Heart right ventricle (tissue), 16 donors: Measurements from ENCODE around the gene C16orf90. TPM values are rescaled to one million over a fixed set of nuclear protein-coding genes. Genes with fewer than 3 reads are reported as not detected.

ENCODE experiments used
- ATAC-seq, 8 donors: fragments of 200-7000 bp; cut with Tn5 transposase; one replicate each; pipeline ENCODE4 v1.9.1; 2020; ENCODE audit warnings: mild to moderate bottlenecking in 8 of 8, moderate library complexity in 8 of 8, moderate number of reproducible peaks in 1 of 8
- DNase-seq, 2 donors: peaks; one replicate each; pipeline ENCODE4 v3.0.0-alpha.2; 2020
- H3K27ac ChIP-seq, 10 donors: fragments of 200-600 bp; sonication (generic) in 2 of 10; one replicate each; pipeline versions ENCODE4 v1.5.0 to v1.8.0; 2020 to 2022; ENCODE audit warnings: mild to moderate bottlenecking in 3 of 10
- H3K27me3 ChIP-seq, 7 donors: fragments of 200-600 bp; one replicate each; pipeline ENCODE4 v1.8.0; 2021 to 2022; ENCODE audit warnings: mild to moderate bottlenecking in 2 of 7
- H3K36me3 ChIP-seq, 9 donors: fragments of 200-600 bp; sonication (generic) in 1 of 9; one replicate each; pipeline versions ENCODE4 v1.5.0 to v1.8.0; 2020 to 2022; ENCODE audit warnings: mild to moderate bottlenecking in 2 of 9
- H3K4me1 ChIP-seq, 9 donors: fragments of 200-600 bp; sonication (generic) in 1 of 9; one replicate each; pipeline versions ENCODE4 v1.5.0 to v1.8.0; 2020 to 2022; ENCODE audit warnings: mild to moderate bottlenecking in 4 of 9
- H3K4me3 ChIP-seq, 10 donors: fragments of 200-600 bp; sonication (generic) in 2 of 10; one replicate each; pipeline versions ENCODE4 v1.5.0 to v1.8.0; 2020 to 2022; ENCODE audit warnings: mild to moderate bottlenecking in 7 of 10, moderate library complexity in 2 of 10
- H3K9me3 ChIP-seq, 11 donors: fragments of 200-600 bp in 10 of 11; sonication (generic) in 2 of 11; one replicate each; pipeline versions ENCODE4 v1.5.0 to v1.8.0; 2013 to 2022; ENCODE audit warnings: mild to moderate bottlenecking in 2 of 11, control low read depth in 1 of 11, moderate library complexity in 1 of 11
- CTCF ChIP-seq, 9 donors: fragments of 200-600 bp; sonication (generic) in 2 of 9; IDR thresholded peaks; one replicate each; pipeline versions ENCODE4 v1.5.0 to v1.8.0; 2021 to 2022; ENCODE audit warnings: antibody characterized with exemption in 9 of 9, mild to moderate bottlenecking in 5 of 9, moderate library complexity in 1 of 9
- WGBS, 2 donors: extraction: QIAGEN DNeasy Blood & Tissue Kit; methylation state at CpG; one replicate each; pipeline ENCODE4 v1.1.7; 2013; ENCODE audit warnings: inconsistent platforms in 1 of 2; 5-methylcytosine and 5-hydroxymethylcytosine counted together
- intact Hi-C, 10 donors: fragments of 100-400 bp; cut with DNase I; formaldehyde crosslinking; loops; one replicate each; pipeline versions ENCODE4 v1.11.1 to v1.14.2; 2022
- polyA plus RNA-seq, 2 donors: library from polyadenylated mRNA; stranded (reverse); fragments of 200-250 nt; gene quantifications; one replicate each; pipeline ENCODE4 v1.2.3, GENCODE V29; 2013
- total RNA-seq, 10 donors: library from RNA; stranded (reverse); fragmentation: NEBNext Ultra II Directional in 3 of 10; extraction: Animal tissue kit (Norgen Biotek cat#: 25700) in 3 of 10; gene quantifications; one replicate each; pipeline versions ENCODE4 v1.2.1 to v1.2.4, GENCODE V29; 2021 to 2023
- donor health status: Arrhythmogenic right ventricular cardiomyopathy.
- donor health status: ischemic (EF 13 %, LVEDD 7.1; RV severe dilation, severe dysfunction).
- donor health status: healthy with polysubstance abuse.
- donor health status: DM: no; HTN: yes; CAD: no.
- donor health status: DM: no; HTN: no; CAD: no.
- donor health status: ischemic (EF 25% LVEDD 6.9; RV normal size, moderate dysfunction).
- donor health status: ischemic (EF 25% LVEDD 5.7; RV mildly dilated, moderate dysfunction).
- donor health status: healthy.
- donor health status: DM: yes; HTN: yes; CAD: no.
- donor health status: Ischemic cardiomyopathy.
- donor health status: ischemic (EF 35%, LVEDD 5.7; RV mildly dilated, moderate dysfunction).
- donor health status: nonischemic (EF 11% LVEDD 7.7; RV severe dilation, severe dysfunction).
- donor health status: DM: yes; HTN: yes; CAD: no.
- donor health status: PGD.
- donor health status: ischemic (EF 29% LVEDD 5.4; RV normal size, mild dysfunction).
- donor health status: nonischemic (EF 23%, LVEDD 6.1; RV moderate dilation, normal function).

Gene C16orf90
- total and polyA plus RNA-seq, 12 donors = not detected

GRCh38 chr16:3467182-3467581 lies 28.1 kb downstream of the C16orf90 start:
- Histone ChIP-seq H3K9me3 (no peaks in the 10 kb centered on the region), H3K27me3 (no peaks in the 10 kb centered on the region), H3K36me3 (peaks cover 0 to 34% (median 3%) of the 10 kb centered on the region in 9 donors), H3K4me3 (no peak overlapping the region), H3K4me1 (peaks cover 26 to 99% (median 72%) of the 10 kb centered on the region in 9 donors), H3K27ac (peak overlapping the region in 1 of 10 donors; percentile 1)
- DNase-seq (no peak), ATAC-seq (peak in 5 of 8 donors; percentile 29 to 68 (median 56))
- TF ChIP-seq CTCF (IDR thresholded peaks at IDR 0.05) = no peak
- intact Hi-C loops = no loop called here
- WGBS, 2 donors = 71 to 78% methylated on average over 8 of the region's 8 CpGs

- Histone ChIP-seq H3K4me3 (no peak overlapping the region), H3K36me3 (peaks cover 0 to 24% (median 3%) of the 10 kb centered on the region in 9 donors), H3K27me3 (no peaks in the 10 kb centered on the region), H3K9me3 (no peaks in the 10 kb centered on the region), H3K27ac (peak overlapping the region in 2 of 10 donors; percentile 1 to 32), H3K4me1 (peaks cover 35 to 100% (median 78%) of the 10 kb centered on the region in 9 donors)
- intact Hi-C loops = no loop called here
- peak in 1 of 8 donors; percentile 28 for ATAC-seq
- DNase-seq = no peak
- TF ChIP-seq CTCF (IDR thresholded peaks at IDR 0.05) = no peak
- 77 to 78% methylated on average over 21 of the region's 21 CpGs for WGBS, 2 donors
These were observed 29.2 kb downstream of the C16orf90 start for GRCh38 chr16:3465911-3466584.

GRCh38 chr16:3465301-3465700 lies 30.0 kb downstream of the C16orf90 start:
- no peak for ATAC-seq
- WGBS, 2 donors = 74 to 76% methylated on average over 12 of the region's 12 CpGs
- H3K4me1 ChIP-seq = peaks cover 42 to 100% (median 82%) of the 10 kb centered on the region in 9 donors
- no peak for DNase-seq
- no peak overlapping the region for H3K27ac ChIP-seq
- intact Hi-C loops = no loop called here
- TF ChIP-seq CTCF (IDR thresholded peaks at IDR 0.05) = no peak
- H3K36me3 ChIP-seq = peaks cover 0 to 24% (median 3%) of the 10 kb centered on the region in 9 donors
- no peaks in the 10 kb centered on the region for H3K9me3 ChIP-seq
- no peak overlapping the region for H3K4me3 ChIP-seq
- H3K27me3 ChIP-seq = no peaks in the 10 kb centered on the region

- Histone ChIP-seq H3K4me1 (peaks cover 46 to 91% (median 80%) of the 10 kb centered on the region in 9 donors), H3K9me3 (no peaks in the 10 kb centered on the region), H3K27ac (peak overlapping the region in 5 of 10 donors; percentile 27 to 99 (median 97)), H3K4me3 (no peak overlapping the region), H3K27me3 (no peaks in the 10 kb centered on the region), H3K36me3 (peaks cover 0 to 9% (median 2%) of the 10 kb centered on the region in 9 donors)
- TF ChIP-seq CTCF (IDR thresholded peaks at IDR 0.05) = peak in 1 of 9 donors; percentile 13
- no peak for DNase-seq
- ATAC-seq = no peak
- 51 to 58% methylated on average over 8 of the region's 8 CpGs for WGBS, 2 donors
- intact Hi-C loops = no loop called here
These were observed 34.1 kb downstream of the C16orf90 start for GRCh38 chr16:3461151-3461550.
